ENCODE results near the gene MYMK.

GRCh38 chr9:133551446-133551845 is 26.7 kb upstream of the MYMK start:
- no peak for TF ChIP-seq POLR2A (IDR thresholded peaks at IDR 0.05)
- TF ChIP-seq CTCF (IDR thresholded peaks at IDR 0.05): no peak

All from esophagus squamous epithelium (tissue), 4 donors.